HG03064 (cell line): ENCODE measurements around the gene PNPT1.
A peak's percentile ranks its signal among the peaks of the same experiment; 100 is the strongest.
"Not testable (repeated sequence)": the region's sequence is repeated elsewhere in the genome, so short reads cannot be mapped to it uniquely, and the experiment has no call there.

ENCODE experiments used
- ATAC-seq: cut with Tn5 transposase; IDR thresholded peaks from one replicate; pipeline ENCODE4 v1.9.1; 2021; ENCODE audit warnings: low read depth; ENCODE audit not compliant: unreplicated experiment

Gene PNPT1

DNA sequence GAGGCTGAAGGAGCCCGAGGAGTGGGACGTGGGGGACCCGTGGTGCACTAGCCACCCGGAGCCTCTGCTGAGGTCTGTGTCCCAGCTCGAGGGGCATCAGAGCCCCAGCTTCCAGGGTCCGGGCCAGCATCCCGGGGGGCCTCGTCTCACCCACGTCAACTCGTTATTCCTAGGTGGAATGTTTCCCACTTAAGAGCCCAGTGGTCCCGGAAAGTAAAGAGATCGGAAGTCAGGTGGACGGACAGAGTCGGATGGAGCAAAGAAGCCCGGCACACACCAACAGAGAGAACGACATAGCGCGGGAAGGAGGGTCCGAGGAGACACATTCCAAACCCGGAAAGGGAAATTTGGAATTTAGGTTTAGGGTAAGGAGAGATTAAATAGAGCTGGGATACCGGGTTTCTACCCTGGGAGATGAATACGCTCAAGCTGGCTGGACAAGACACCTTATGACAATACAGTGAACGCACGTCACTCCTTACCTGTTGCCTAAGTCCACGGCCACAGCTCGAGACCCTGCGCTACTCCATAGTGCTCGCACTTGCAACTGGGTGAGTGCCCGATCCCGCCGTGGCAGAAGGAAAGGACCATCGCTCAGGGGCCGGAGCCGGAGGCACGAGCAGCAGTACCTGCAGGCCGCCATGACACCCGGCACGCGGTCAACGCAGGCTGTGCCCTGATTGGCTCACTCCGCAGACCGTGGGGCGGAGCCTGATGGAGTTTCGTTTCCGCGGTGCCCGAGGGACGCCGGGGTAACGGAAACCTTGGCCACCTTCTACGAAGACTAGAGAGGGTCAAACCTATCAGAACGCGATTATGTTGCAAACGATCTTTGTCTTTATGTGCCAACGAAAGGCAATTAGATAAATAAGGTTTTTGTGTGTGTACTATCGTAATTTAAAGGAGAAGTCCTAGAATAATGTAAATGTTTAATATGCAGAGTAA is at the start of gene PNPT1:
Gene PNPT1, minus strand, starts transcription at position 664 of the 945 bp plus-strand sequence. Its CDS starts 21 bp downstream, at position 643.
- peak; percentile 100 for ATAC-seq

DNA sequence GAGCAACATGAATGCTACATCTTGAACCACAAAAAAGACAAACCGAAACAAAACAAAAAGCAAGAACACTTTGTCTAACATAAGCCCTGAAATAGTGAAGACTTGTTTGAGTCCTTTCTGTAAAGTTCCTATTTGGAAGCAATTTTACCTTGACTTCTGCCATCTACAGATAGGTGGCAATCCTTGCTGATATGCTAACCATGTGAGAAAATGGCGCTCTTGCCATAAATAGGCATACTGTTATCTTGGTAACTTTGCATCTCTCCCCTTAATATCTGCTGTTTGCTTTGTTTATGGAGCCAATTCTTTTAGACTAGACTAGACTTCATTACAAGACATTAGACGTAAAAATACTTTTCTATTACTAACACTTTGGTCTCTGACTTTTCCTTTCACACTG is 49.4 kb upstream of the PNPT1 start:
- ATAC-seq = no peak

DNA sequence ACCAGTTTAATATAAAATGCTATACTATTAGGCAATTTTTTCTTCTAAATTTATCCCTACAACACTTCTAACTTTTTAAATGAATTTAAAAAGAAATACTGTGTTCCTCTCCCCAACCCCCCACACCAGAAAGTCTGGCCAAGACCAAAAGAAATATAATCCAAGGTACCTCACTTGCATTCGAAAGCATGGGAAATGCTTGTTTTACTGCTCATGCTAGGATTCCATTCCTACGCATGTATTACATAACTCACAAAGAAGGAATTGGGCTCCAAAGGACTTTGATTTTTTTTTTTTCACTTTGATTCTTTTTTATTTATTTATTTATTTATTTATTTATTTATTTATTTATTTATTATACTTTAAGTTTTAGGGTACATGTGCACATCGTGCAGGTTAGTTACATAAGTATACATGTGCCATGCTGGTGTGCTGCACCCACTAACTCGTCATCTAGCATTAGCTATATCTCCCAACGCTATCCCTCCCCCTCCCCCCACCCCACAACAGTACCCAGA is 42.4 kb upstream of the PNPT1 start:
- ATAC-seq = not testable (repeated sequence)

DNA sequence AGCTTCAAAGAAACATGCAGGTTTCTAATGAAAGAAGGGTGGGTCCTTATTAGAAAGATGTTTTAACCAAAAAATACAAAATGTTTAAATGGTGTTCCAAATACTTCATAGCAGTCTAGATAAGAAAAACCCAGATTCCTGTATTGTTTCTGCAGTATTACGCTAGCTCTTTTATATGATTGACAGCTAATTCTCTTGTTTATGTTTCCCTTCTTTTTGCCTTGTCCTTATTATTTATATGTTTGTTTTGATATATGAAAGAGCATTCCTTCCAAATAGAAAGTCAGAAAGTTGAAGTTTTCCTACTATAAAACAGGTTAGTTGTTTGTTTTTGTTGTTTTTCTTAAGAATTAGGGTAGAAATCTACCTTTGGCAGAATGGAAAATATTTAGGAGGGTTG is 41.1 kb upstream of the PNPT1 start:
- no peak for ATAC-seq

DNA sequence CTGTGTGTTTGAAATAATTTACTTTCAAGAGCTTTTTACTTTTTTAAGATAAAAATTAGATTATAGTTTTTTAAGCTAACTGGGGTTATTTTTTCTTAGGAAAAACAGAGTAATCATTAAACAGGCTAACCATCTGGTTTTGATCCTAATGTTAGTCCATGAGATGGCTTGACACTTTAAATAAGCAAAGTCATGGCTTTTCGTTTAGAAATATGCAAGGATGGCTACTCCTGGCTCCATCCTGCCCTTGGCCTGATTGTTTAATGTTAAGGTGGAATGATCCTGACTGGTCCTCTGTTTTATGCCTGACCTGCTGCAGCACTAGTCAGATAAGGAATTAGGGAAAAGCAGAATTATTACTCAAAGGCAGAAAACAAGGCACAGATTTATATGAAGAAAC is 39.7 kb upstream of the PNPT1 start:
- ATAC-seq = no peak

DNA sequence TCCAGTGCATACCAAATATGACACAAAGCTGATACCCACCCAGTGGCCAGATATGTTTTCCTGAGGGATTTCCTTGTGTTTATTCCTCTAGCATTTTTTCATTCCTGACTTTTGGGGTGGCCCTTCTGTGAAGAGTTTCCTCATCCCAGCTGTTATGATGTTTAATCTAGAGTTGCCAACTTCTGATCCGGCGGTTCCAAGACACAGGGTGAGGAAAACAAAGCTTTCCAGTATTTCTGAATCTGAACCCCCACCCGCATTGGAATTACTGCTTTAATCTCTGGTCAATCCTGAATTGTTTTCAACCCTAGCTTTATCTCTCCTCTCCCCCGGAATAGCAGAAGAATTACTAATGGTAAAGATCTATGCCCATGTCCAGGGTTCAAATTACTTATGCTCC is 39.2 kb upstream of the PNPT1 start:
- ATAC-seq = no peak

DNA sequence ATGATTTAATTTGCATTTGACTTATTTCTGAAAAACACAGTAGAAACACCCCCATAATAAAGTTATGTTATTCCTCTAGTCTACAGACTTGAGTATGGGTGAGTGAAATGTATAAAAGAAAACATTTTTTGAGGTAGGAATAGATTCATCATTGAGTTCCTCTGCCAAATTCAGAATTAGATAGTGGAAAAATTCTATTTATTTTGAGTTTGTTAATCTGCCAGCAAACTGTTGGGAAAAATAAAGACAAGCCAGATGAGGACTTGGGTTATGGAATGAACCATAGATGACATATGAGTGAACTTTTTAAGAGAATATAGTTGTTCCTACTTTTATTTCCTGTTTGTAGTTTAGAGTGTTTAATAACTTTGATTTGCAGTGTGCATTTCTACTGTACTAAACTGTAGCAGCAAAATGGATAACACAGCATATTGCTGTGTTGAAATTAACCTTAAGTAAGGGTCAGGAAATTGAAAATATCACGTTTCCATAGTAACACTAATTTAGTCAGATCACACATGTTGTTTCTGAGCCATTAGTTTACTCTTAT is 35.6 kb upstream of the PNPT1 start:
- no peak for ATAC-seq

DNA sequence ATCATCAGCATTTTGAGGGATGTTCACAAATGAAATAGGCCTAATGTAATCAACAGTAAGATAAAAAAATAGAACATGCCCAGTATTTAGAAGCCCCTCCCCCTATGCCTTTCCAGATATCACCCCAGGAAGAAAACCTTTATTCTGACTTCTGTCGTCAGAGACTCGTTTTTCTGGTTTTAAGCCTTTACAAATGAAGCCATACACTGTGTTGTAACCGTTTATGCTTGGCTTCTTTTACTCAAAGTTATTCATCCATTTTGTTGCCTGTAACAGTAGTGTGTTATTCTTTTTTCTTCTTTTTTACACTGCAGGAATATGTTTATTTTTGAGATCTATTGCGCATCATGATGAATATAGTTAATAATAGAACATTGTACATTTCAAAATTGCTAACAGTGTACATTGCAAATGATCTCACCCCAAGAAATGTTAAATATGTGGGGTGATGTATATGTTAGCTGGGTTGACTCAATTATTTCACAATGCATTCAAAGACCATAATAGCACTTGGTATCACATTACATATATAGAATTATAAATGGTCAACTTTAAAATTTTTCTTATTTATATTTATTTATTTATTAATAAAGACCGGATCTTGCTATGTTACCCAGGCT is 28.1 kb upstream of the PNPT1 start:
- no peak for ATAC-seq

DNA sequence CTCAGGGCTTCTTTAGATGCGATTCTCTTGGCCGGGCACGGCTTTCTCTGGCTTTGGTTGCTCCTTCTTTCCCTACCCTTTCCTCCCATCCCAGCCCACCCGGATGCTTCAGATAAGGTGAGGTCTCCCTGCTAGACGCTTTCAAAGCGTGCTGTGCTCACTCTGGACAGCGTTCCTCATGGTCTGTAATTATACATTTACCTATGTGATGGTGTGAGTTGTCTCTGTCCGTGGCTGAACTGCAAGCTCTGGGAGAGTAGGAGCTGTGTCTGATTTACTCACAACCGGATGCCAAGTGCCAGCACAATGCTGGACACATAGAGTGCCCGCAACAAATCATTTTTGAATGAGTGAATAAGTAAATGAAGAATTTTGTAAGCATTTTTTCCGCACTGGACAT is 26.8 kb upstream of the PNPT1 start:
- no peak for ATAC-seq

DNA sequence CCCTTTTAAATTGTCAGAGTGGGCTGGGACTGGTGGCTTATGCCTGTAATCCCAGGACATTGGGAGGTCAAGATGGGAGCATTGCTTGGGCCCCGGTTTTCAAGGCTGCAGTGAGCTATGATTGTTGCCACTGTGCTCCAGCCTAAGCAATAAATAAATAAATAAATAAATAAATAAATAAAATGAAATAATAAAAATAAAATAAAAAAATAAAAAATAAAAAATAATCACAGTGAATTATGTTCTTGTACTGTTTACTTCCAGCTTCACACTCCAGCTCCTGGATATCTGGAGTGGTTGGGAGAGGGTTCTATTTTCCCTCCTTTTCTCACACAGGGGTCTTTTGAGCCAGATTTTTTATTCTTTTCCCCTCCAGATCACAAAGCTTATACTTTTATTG is 26.2 kb upstream of the PNPT1 start:
- ATAC-seq = no peak

DNA sequence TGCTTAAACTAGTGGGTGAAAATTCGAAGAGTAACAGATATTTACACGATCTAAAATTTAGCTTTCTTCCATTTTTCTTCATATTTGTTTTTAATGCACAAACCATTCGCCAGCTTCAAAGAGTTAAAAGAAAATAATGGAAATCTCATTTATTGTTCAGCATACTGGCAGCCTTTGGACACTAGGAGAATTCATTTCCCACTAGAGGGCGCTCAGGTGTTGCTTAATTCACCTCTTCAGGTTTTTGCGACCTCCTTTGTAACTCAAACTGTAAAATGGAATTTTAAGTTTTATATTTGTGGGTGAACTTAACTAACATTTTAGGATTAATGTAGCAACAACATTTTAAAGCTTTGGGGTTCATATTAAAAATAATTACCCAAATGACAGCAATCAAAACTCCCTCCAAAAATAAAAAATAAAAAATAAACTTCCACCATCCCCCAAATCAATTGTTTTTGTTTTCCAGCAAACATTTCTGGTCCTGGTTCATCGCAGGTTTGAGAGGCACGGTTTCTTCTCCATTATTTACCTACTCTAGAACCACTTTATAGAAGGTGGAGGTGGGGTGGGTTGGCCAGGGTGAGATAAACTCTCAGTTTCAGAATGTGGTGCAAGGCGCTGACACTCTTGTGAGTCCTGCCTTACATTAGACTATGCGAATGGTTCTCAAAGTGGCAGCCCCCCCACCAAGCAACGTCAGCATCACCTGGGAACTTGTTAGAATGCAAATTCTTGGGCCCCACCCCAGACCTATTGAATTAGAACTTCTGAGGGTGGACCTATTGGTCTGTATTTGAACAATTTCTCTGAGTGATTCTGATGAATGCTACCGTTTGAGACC is 24.7 kb upstream of the PNPT1 start:
- ATAC-seq = peak; percentile 63

DNA sequence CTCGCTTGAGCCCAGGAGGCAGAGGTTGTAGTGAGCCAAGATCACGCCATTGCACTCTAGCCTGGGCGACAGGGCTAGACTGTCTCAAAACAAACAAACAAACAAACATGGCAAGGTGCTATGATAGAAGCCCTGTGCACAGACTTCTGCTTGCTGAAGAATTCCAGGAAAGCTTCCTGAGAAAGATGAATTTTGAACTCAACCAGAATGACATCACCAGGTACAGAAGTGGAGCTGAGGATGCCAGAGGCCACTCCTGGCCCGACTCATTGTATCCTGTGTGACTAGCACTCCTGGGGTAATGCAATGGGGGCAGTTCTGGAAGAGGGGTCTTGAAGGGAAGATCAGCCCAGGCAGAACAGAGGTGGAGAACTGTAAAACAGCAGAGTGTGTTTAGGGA is 22.0 kb upstream of the PNPT1 start:
- no peak for ATAC-seq

DNA sequence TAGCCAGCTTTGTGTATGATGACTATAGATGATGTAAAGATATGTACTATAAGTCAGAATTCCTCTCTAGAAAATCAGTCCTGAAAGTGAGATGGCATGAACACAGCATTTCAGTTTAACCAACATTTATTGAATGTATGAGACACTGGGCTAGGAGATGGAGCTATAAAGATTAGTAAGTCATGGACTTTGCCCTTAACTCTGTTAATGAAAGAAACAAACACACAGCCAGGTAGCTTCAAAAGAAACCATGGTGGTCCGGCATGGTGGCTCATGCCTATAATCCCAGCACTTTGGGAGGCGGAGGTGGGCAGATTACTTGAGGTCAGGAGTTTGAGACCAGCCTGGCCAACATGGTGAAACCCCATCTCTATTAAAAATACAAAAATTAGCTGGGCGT is 21.5 kb upstream of the PNPT1 start:
- not testable (repeated sequence) for ATAC-seq

DNA sequence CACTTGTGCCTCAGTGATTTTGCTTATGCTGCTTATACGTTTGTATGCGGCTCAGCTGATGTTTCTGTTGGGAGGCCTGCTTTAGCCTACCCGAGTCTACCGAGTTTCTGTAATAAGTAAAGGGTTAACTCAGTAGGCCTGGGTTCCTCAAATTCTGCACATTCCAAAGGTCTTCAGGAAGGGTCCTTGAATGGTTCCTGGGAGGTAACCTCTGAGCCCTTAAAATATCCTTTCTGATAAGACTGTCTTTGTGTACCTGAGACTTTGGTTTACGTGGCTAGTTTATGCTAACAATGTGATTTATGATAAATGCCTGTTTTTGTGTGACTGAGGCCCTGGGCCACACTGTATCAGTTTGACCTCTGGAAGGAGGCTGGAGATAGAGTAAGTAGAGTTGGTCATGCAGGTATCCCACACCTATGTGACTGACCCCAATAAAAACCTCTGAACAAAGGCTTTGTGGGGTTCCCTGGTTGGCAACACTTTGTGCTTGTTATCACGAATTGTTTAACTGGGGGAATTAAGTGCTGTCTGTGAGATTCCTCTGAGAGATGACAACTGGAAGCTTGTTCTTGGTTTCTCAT is 18.9 kb upstream of the PNPT1 start:
- no peak for ATAC-seq

DNA sequence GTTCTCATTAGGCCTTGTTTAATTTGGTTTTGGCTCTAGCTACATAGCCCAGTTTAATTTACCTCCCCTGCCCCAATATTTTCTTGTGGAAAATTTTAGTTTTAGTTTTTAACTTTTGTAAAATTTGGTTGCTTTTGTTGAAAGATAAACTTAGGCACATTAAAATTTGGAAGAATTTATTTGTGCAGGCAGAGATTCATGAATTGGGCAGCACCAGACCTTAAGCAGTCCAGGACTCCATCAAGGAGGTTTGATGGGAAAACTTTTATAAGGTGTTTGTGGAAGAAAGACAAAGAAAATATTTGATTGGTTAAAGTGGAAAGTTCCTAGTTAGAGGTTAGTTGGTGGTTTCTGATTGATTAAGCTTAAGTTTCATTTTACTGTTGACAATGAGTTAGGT is 16.4 kb upstream of the PNPT1 start:
- ATAC-seq = no peak

DNA sequence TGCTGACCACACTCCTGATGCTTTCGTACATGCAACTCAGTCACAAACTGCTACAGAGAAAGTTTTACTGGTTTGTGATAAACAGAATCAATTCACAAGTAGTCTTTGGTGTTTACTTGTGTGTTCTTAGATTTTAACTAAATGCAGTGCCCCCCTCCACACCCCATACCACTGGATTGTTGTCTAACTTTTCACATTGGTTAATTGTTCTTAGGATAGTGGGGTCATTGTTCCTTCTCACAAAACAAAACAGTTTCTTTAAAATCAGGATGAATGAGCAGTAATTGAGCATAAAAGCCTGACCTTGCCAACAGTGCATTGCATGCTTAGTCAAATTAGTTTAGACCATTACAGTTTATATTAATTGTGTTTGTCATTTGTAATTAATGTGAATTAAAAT is 14.1 kb upstream of the PNPT1 start:
- ATAC-seq = no peak

DNA sequence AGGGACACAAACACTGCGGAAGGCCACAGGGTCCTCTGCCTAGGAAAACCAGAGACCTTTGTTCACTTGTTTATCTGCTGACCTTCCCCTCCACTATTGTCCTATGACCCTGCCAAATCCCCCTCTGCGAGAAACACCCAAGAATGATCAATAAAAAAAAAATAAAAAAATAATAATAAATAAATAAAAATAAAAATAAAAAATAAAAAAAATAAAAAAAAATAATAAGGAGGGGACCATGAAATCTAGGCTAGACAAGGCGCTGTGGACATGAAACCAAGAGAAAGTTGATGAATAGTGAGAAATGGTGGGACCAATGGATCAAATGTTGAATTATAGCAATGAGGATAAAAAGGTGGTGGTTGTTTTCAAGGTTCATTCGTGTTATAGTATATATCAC is 12.6 kb upstream of the PNPT1 start:
- ATAC-seq = not testable (repeated sequence)

DNA sequence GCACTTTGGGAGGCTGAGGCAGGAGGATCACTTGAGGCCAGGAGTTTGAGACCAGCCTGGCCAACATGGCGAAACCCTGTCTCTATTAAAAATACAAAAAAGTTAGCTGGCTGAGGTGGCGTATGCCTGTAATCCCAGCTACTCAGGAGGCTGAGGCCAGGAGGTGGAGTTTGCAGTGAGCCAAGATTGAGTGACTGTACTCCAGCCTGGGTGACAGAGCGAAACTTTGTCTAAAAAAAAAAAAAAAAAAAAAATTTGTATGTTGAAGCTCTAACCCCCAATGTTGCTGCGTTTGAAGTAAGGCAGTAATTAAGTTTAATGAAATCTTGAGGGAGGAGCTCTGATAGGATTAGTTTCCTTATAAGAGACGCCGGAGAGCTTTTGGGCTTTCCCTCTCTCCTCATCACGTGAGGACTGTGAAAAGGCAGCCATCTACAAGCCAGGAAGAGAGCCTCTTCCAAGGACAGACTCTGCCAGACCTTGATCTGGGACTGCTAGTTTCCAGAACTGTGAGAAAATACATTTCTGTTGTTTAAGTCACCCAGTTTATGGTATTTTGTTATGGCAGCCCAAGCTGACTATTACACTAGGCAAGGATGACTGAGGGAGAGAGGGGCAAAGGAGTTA is 11.5 kb upstream of the PNPT1 start:
- ATAC-seq = no peak

DNA sequence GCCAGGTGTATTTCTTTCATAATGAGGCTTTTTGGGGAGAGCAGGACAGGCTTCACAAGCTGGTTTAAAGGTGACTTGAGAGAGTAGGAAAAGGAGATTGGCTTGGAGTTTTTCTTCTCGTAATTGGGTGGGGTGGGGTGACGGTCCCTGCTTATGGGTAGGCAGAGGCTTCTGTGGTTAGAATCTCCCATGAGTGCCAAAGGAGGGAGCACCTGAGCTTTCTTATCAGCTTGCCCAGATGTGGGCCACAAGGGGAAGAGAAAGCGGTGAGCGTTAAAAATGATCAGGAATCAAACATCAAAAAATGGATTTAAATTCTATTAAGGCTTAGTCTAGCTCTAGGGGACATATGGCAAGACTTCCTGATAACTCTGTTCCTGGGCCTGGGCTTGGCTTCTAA is 9.7 kb upstream of the PNPT1 start:
- ATAC-seq = no peak

DNA sequence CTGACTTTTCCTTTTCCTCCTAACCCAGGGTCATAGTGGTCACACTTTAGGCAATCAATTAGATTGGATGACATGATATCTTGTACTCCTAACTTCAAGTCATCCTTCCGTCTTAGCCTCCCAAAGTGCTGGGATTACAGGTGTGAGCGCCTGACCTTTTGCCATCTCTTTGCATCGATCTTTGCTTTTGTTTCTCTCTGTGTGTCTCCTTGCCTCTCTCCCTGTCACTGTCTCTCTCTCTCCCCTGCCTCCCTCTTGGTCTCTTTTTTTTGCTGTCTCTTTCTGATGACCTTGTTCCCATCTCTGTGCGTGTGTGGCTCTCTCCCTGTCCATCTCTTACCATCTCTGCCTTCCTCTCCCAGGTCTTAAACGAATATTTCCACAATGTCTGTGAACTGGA is 904 bp downstream of the PNPT1 start:
- not testable (repeated sequence) for ATAC-seq
